Measurements from ENCODE around the gene CASK. TPM values are rescaled to one million over a fixed set of nuclear protein-coding genes. Genes with fewer than 3 reads are reported as not detected.

The CASK gene
- total RNA-seq, 1 experiment from 2014 or later: 54.6 TPM

DNA sequence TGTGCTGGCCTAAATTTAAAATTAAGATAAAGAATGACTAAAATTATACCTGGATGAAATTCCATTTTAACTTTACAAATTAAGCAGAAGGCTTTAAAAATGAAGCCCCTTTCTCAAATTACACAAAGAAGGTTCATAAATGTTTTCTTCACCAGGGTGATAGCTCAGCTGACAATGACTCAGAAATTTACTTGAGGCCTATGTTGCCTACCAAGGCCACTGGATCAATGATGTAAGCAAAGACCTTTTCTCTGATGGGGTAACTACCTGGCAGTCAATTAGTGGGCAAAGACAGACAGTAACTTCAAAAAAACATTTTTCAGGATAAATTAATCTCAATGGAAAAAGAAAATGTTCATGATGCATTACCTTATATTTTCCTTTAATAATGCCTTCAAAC, 258.4 kb downstream of the CASK start (continued):
- TF ChIP-seq, protein P1, sequence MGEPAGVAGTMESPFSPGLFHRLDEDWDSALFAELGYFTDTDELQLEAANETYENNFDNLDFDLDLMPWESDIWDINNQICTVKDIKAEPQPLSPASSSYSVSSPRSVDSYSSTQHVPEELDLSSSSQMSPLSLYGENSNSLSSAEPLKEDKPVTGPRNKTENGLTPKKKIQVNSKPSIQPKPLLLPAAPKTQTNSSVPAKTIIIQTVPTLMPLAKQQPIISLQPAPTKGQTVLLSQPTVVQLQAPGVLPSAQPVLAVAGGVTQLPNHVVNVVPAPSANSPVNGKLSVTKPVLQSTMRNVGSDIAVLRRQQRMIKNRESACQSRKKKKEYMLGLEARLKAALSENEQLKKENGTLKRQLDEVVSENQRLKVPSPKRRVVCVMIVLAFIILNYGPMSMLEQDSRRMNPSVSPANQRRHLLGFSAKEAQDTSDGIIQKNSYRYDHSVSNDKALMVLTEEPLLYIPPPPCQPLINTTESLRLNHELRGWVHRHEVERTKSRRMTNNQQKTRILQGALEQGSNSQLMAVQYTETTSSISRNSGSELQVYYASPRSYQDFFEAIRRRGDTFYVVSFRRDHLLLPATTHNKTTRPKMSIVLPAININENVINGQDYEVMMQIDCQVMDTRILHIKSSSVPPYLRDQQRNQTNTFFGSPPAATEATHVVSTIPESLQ (CRISPR knock-in tag; IDR thresholded peaks at IDR 0.05): no peak
- TF ChIP-seq NR1H2 (CRISPR knock-in tag; IDR thresholded peaks at IDR 0.05): no peak
- TF ChIP-seq, protein P2, sequence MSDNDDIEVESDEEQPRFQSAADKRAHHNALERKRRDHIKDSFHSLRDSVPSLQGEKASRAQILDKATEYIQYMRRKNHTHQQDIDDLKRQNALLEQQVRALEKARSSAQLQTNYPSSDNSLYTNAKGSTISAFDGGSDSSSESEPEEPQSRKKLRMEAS (CRISPR knock-in tag; IDR thresholded peaks at IDR 0.05): no peak
- no peak for TF ChIP-seq ZNF416 (CRISPR knock-in tag; IDR thresholded peaks at IDR 0.05)
- TF ChIP-seq SOX15 (CRISPR knock-in tag; IDR thresholded peaks at IDR 0.05): no peak
- no peak for TF ChIP-seq OVOL2 (CRISPR knock-in tag; IDR thresholded peaks at IDR 0.05; ENCODE audit: borderline replicate concordance)
- TF ChIP-seq, protein P3, sequence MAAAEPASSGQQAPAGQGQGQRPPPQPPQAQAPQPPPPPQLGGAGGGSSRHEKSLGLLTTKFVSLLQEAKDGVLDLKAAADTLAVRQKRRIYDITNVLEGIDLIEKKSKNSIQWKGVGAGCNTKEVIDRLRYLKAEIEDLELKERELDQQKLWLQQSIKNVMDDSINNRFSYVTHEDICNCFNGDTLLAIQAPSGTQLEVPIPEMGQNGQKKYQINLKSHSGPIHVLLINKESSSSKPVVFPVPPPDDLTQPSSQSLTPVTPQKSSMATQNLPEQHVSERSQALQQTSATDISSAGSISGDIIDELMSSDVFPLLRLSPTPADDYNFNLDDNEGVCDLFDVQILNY (CRISPR knock-in tag; IDR thresholded peaks at IDR 0.05): no peak
- no peak for TF ChIP-seq MYBL2 (CRISPR knock-in tag; IDR thresholded peaks at IDR 0.05)
- TF ChIP-seq, protein P4, sequence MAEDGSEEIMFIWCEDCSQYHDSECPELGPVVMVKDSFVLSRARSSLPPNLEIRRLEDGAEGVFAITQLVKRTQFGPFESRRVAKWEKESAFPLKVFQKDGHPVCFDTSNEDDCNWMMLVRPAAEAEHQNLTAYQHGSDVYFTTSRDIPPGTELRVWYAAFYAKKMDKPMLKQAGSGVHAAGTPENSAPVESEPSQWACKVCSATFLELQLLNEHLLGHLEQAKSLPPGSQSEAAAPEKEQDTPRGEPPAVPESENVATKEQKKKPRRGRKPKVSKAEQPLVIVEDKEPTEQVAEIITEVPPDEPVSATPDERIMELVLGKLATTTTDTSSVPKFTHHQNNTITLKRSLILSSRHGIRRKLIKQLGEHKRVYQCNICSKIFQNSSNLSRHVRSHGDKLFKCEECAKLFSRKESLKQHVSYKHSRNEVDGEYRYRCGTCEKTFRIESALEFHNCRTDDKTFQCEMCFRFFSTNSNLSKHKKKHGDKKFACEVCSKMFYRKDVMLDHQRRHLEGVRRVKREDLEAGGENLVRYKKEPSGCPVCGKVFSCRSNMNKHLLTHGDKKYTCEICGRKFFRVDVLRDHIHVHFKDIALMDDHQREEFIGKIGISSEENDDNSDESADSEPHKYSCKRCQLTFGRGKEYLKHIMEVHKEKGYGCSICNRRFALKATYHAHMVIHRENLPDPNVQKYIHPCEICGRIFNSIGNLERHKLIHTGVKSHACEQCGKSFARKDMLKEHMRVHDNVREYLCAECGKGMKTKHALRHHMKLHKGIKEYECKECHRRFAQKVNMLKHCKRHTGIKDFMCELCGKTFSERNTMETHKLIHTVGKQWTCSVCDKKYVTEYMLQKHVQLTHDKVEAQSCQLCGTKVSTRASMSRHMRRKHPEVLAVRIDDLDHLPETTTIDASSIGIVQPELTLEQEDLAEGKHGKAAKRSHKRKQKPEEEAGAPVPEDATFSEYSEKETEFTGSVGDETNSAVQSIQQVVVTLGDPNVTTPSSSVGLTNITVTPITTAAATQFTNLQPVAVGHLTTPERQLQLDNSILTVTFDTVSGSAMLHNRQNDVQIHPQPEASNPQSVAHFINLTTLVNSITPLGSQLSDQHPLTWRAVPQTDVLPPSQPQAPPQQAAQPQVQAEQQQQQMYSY (CRISPR knock-in tag; IDR thresholded peaks at IDR 0.05): no peak
- no peak for TF ChIP-seq CBFB (CRISPR knock-in tag; IDR thresholded peaks at IDR 0.05; ENCODE audit: low read depth)

DNA sequence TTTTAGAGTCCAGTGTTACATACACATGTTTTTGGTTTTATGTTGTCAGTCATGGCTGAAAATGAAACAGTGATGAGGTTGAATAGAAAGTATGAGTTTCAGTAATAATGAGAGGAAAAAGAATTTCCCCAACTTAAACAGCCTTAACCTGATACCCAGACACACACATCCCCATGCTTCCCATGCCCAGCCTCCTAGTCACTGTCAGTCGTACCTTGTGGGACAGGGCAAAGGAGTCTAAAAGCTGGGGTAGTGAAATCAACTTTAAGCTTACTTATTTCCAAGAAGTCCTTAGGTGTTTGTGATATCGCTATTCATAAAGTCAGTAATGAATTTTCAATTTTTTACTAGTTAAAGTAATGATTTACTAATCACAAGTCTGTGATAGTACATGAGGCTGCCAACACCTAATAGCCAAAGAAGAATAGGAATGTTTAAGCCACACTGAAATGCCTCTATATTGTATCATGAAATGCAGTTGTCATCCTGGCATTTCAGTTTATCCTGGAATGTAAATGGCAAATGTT, 258.9 kb downstream of the CASK start:
- POLR2A ChIA-PET: no interaction called here
- no peak overlapping the region for H3K27ac Mint-ChIP-seq
- no peak for ATAC-seq

DNA sequence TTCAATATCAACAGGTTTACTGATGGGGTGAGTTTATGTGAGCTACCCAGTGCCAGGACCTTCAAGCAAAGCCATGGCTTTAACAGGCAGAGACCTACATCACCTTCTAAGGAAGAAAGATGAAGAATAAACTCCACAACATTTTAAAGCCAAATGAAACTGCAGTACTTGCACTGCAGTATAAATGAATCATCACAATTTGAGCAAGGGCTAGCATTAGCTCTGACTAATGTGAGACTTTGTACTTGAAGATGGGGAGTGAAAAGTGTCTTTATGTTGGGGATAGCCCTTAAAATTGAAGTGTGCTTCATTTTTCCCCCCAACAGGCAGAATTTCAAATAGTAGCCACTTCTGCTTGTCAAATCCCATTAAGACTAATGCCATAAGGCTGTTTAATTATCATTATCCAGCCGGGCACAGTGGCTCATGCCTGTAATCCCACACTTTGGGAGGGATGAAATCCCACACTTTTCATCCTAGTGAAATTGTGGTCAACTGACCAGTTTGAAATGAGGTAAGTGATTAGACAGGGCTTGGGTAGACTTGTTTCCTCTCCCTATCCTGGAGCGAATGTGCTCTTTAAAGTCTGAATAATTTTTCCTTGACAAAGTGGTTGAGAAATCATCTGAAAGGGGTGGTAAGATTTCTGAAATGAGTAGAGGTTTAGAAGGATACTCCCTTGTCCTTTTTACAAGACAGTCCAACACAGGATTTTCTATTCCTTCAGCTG, 261.8 kb downstream of the CASK start:
- Mint-ChIP-seq H3K9me3 (no peaks in the 10 kb centered on the region), H3K36me3 (peaks cover 17% of the 10 kb centered on the region), H3K27ac (no peak overlapping the region), H3K4me1 (0 out of 2 replicates have a peak, but pooled peaks cover 3% of the 10 kb centered on the region), H3K4me3 (no peak overlapping the region), H3K27me3 (ENCODE audit: low read depth) (no peaks in the 10 kb centered on the region)
- ChIA-PET POLR2A (no interaction called here), CTCF (no interaction called here)
- no peak for DNase-seq (ENCODE audit: low spot score)
- no peak for ATAC-seq
- TF ChIP-seq, protein P5, sequence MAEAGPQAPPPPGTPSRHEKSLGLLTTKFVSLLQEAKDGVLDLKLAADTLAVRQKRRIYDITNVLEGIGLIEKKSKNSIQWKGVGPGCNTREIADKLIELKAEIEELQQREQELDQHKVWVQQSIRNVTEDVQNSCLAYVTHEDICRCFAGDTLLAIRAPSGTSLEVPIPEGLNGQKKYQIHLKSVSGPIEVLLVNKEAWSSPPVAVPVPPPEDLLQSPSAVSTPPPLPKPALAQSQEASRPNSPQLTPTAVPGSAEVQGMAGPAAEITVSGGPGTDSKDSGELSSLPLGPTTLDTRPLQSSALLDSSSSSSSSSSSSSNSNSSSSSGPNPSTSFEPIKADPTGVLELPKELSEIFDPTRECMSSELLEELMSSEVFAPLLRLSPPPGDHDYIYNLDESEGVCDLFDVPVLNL (CRISPR knock-in tag; IDR thresholded peaks at IDR 0.05; ENCODE audit: borderline replicate concordance, low read depth): no peak
- no peak for TF ChIP-seq CBFB (CRISPR knock-in tag; IDR thresholded peaks at IDR 0.05; ENCODE audit: low read depth)
- no peak for TF ChIP-seq MYBL2 (CRISPR knock-in tag; IDR thresholded peaks at IDR 0.05)
- no peak for TF ChIP-seq SOX15 (CRISPR knock-in tag; IDR thresholded peaks at IDR 0.05)
- no peak for TF ChIP-seq ZNF232 (CRISPR knock-in tag; IDR thresholded peaks at IDR 0.05)
- TF ChIP-seq, protein P6, sequence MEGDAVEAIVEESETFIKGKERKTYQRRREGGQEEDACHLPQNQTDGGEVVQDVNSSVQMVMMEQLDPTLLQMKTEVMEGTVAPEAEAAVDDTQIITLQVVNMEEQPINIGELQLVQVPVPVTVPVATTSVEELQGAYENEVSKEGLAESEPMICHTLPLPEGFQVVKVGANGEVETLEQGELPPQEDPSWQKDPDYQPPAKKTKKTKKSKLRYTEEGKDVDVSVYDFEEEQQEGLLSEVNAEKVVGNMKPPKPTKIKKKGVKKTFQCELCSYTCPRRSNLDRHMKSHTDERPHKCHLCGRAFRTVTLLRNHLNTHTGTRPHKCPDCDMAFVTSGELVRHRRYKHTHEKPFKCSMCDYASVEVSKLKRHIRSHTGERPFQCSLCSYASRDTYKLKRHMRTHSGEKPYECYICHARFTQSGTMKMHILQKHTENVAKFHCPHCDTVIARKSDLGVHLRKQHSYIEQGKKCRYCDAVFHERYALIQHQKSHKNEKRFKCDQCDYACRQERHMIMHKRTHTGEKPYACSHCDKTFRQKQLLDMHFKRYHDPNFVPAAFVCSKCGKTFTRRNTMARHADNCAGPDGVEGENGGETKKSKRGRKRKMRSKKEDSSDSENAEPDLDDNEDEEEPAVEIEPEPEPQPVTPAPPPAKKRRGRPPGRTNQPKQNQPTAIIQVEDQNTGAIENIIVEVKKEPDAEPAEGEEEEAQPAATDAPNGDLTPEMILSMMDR (IDR thresholded peaks at IDR 0.05): no peak
- no peak for TF ChIP-seq ELF4 (CRISPR knock-in tag; IDR thresholded peaks at IDR 0.05; ENCODE audit: low read depth)
- TF ChIP-seq, protein P7, sequence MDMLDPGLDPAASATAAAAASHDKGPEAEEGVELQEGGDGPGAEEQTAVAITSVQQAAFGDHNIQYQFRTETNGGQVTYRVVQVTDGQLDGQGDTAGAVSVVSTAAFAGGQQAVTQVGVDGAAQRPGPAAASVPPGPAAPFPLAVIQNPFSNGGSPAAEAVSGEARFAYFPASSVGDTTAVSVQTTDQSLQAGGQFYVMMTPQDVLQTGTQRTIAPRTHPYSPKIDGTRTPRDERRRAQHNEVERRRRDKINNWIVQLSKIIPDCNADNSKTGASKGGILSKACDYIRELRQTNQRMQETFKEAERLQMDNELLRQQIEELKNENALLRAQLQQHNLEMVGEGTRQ (CRISPR knock-in tag; IDR thresholded peaks at IDR 0.05): no peak
- no peak for TF ChIP-seq RORB (CRISPR knock-in tag; IDR thresholded peaks at IDR 0.05)
- TF ChIP-seq IRF2 (CRISPR knock-in tag; IDR thresholded peaks at IDR 0.05; ENCODE audit: borderline replicate concordance, low read depth): no peak
- TF ChIP-seq, protein P8, sequence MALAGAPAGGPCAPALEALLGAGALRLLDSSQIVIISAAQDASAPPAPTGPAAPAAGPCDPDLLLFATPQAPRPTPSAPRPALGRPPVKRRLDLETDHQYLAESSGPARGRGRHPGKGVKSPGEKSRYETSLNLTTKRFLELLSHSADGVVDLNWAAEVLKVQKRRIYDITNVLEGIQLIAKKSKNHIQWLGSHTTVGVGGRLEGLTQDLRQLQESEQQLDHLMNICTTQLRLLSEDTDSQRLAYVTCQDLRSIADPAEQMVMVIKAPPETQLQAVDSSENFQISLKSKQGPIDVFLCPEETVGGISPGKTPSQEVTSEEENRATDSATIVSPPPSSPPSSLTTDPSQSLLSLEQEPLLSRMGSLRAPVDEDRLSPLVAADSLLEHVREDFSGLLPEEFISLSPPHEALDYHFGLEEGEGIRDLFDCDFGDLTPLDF (CRISPR knock-in tag; IDR thresholded peaks at IDR 0.05): no peak
- TF ChIP-seq GRHL2 (CRISPR knock-in tag; IDR thresholded peaks at IDR 0.05; ENCODE audit: insufficient replicate concordance, severe bottlenecking): no peak

More for the DNA sequence above, 258.9 kb downstream of the CASK start:
- TF ChIP-seq KAT7 (CRISPR knock-in tag; IDR thresholded peaks at IDR 0.05; ENCODE audit: borderline replicate concordance): no peak
- TF ChIP-seq NFATC4 (CRISPR knock-in tag; IDR thresholded peaks at IDR 0.05): no peak
- no peak for TF ChIP-seq CREM (CRISPR knock-in tag; IDR thresholded peaks at IDR 0.05)
- CTCF ChIA-PET: no interaction called here
- Mint-ChIP-seq H3K4me1 (peaks cover 10% of the 10 kb centered on the region), H3K9me3 (no peaks in the 10 kb centered on the region), H3K36me3 (peaks cover 4% of the 10 kb centered on the region), H3K4me3 (no peak overlapping the region), H3K27me3 (ENCODE audit: low read depth) (no peaks in the 10 kb centered on the region)
- no peak for DNase-seq (ENCODE audit: low spot score)

Data from WTC11 (cell line).